Bladder microvascular endothelial cell (primary cell): ENCODE measurements around the gene ACSS3. TPM values are rescaled to one million over a fixed set of nuclear protein-coding genes. Genes with fewer than 3 reads are reported as not detected.

Source experiments
- total RNA-seq: library from RNA; depleted of rRNA; stranded (reverse); fragments of >200 nt; gene quantifications from 2 replicates; pipeline ENCODE4 v1.2.3, GENCODE V29; 2014

Gene ACSS3, protein sequence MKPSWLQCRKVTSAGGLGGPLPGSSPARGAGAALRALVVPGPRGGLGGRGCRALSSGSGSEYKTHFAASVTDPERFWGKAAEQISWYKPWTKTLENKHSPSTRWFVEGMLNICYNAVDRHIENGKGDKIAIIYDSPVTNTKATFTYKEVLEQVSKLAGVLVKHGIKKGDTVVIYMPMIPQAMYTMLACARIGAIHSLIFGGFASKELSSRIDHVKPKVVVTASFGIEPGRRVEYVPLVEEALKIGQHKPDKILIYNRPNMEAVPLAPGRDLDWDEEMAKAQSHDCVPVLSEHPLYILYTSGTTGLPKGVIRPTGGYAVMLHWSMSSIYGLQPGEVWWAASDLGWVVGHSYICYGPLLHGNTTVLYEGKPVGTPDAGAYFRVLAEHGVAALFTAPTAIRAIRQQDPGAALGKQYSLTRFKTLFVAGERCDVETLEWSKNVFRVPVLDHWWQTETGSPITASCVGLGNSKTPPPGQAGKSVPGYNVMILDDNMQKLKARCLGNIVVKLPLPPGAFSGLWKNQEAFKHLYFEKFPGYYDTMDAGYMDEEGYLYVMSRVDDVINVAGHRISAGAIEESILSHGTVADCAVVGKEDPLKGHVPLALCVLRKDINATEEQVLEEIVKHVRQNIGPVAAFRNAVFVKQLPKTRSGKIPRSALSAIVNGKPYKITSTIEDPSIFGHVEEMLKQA
- total RNA-seq = 0.06 and 0.16 TPM in 2 replicates

DNA sequence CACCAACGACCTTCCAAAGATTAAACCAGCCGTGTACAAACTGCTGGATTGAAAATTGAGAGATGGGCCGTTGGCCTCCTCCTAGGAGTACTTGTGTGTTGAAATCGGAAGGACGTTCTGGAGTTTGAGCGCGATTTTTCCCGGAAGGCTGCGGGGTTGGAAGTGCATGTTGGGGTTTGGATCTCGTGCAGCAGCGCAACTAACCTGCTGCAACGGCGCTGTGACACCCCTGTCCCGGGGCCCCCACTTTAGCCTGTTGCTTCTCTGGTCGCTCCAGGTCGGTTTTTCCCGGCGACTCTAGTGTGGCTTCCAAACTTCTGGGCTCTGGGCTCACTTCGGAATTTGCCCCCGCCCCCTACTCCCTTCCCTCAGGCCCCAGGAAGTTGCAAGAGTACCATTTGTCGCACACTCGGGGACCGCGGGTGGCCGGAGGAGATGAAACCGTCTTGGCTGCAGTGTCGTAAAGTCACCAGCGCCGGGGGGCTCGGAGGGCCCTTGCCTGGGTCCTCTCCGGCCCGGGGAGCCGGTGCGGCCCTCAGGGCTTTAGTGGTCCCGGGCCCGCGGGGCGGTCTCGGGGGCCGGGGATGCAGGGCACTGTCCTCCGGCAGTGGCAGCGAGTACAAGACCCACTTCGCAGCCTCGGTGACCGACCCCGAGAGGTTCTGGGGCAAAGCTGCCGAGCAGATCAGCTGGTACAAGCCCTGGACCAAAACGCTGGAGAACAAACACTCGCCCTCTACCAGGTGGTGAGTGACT, at the start of gene ACSS3:
TSS of gene ACSS3 (plus strand) at position 394 of the 756 bp plus-strand sequence. CDS start at position 436, 42 bp downstream.

Other genes starting within 250 kb of the ACSS3 start
- gene LIN7A, start 140.1 kb upstream of the ACSS3 start, total RNA-seq = 0.31 and 0.32 TPM in 2 replicates